ENCODE results near the gene ATG2B.

- TF ChIP-seq SMC3 (IDR thresholded peaks at IDR 0.05; ENCODE audit: low read depth, low read length) = no peak
- TF ChIP-seq, protein P1, sequence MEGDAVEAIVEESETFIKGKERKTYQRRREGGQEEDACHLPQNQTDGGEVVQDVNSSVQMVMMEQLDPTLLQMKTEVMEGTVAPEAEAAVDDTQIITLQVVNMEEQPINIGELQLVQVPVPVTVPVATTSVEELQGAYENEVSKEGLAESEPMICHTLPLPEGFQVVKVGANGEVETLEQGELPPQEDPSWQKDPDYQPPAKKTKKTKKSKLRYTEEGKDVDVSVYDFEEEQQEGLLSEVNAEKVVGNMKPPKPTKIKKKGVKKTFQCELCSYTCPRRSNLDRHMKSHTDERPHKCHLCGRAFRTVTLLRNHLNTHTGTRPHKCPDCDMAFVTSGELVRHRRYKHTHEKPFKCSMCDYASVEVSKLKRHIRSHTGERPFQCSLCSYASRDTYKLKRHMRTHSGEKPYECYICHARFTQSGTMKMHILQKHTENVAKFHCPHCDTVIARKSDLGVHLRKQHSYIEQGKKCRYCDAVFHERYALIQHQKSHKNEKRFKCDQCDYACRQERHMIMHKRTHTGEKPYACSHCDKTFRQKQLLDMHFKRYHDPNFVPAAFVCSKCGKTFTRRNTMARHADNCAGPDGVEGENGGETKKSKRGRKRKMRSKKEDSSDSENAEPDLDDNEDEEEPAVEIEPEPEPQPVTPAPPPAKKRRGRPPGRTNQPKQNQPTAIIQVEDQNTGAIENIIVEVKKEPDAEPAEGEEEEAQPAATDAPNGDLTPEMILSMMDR (conservative IDR thresholded peaks at IDR 0.05; ENCODE audit: low read depth, low read length) = no peak
These were observed 125.5 kb downstream of the ATG2B start for GRCh38 chr14:96237641-96238040.

All from IMR-90 (cell line).